ENCODE measurements around the gene HSF5.
A peak's percentile ranks its signal among the peaks of the same experiment; 100 is the strongest.

The HSF5 gene

DNA sequence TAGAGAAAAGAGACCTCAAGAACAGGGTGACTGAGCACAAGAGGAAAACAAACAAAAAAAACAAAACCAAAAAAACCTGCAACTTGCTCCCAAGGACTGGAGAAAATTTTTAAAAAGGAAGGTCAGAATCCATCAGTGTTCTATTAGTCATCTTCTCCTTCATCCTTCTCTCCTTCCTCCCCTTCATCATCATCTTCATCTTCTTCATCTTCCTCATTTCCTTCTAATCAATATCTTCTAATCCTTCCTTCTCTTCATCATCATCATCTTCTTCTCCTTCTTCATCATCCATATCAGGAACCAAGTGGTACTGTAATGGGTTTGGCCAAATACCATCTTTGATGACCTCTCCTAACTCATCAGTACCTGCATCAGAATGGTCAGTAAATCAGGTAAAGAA, 12.2 kb downstream of the HSF5 start:
- no peak for DNase-seq

- DNase-seq, result no peak
These were observed 17.9 kb downstream of the HSF5 start for GRCh38 chr17:58470356-58470755.

GRCh38 chr17:58468944-58469343, 19.3 kb downstream of the HSF5 start:
- no peak for DNase-seq

- DNase-seq, result no peak
These were observed 32.7 kb downstream of the HSF5 start for GRCh38 chr17:58455491-58455890.

DNA sequence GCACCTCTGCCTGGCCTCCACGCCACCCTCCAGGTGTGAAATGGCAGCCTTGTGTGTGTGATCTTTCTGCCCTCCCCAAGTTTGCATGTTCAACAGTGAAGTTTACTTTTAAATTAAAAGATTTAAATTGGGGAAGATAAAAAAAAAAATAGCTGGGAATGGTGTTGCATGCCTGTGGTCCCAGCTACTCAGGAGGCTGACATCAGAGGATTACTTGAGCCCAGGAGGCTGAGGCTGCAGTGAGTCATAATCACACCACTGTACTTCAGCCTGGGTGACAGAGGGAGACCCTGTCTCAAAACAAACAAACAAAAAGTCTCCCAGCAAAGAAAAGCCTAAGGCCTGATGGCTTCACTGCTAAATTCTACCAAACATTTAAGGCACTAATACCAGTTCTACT, 35.5 kb downstream of the HSF5 start:
- DNase-seq, result no peak

GRCh38 chr17:58447039-58447975, 40.9 kb downstream of the HSF5 start:
- peak; percentile 15 to 73 (median 34) for DNase-seq

GRCh38 chr17:58446086-58446485, 42.1 kb downstream of the HSF5 start:
- DNase-seq, result no peak

DNA sequence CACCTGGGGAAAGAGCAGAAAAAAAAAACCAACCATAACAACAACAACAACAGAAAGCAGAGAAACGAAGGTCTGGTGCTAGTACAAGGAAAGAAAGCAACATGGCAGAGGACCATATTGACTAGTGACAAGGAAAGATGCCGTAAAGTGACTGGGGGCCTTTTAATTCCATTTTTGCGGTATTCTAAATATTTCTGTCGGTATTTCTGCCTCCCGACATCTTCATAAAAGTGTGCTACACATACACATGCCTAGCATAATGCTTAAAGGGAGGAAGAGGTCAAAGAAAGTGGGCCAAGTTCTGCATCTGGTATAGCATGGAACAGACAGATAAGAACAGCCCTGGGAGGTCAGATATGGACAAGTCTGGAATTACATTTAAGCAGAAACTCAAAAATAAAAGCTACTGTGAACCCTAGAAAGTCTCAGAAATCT, 51.4 kb downstream of the HSF5 start:
- no peak for DNase-seq

- DNase-seq, result no peak
These were observed 52.0 kb downstream of the HSF5 start for GRCh38 chr17:58436245-58436644.

DNA sequence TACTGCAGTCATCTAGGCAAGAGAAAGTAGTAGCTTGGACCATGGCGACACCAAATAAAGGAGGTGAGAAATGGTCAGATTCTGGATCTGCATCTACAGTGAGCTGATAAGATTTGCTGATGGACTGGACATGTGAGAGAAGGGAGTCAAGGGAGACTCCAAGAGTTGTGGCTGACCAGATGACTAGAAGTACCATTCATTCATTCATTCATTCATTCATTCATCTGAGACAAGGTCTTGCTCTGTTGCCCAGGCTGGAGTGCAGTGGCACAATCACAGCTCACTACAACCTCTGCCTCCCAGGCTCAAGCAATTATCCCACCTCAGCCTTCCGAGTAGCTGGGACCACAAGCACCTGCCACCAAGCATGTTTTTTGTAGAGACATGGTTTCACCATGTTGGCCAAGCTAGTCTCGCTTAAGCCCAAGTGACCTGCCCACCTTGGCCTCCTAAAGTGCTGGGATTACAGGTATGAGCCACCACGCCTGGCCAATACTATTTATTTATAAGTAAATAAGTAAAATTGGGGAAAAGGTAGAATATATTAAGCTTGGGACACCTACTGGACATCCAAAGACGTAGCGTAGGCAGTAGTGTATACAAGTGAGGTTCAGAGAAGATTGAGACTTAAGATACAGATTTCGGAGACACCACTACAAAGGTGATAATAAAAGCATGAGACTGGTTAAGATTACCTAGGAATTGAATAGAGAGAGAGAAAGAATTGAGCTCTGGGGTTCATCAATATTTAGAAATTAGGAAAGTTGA, 55.2 kb downstream of the HSF5 start:
- DNase-seq, result no peak

- no peak for DNase-seq
These were observed 60.4 kb downstream of the HSF5 start for GRCh38 chr17:58427807-58428206.

- no peak for DNase-seq
These were observed 66.5 kb downstream of the HSF5 start for GRCh38 chr17:58421711-58422110.

- no peak for DNase-seq
These were observed 67.4 kb downstream of the HSF5 start for GRCh38 chr17:58420827-58421226.

GRCh38 chr17:58417300-58418092, 70.7 kb downstream of the HSF5 start, which contains the start of gene RNF43:
Gene RNF43 (minus strand): TSS chr17:58417534. CDS start chr17:58415577, 1,957 bp downstream.
- peak; percentile 64 to 85 (median 85) for DNase-seq

DNA sequence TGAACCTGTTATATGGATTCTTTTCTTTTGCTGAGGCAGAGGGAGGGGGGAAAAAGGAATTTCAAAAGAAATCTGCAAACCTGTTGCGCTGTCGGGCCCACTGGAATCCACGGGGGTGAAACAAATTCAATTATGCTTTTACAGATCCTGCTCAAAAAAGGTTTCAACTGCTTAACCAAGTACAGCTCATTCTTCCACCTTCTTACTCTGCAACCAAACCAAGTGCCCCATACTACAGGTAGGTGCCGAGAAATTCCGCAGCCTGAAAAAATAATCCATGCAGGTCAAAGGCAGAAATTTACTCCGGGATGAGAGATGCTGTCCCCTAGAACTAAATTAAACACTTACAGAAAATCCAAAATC, 71.3 kb downstream of the HSF5 start:
- no peak for DNase-seq

- DNase-seq, result no peak
These were observed 71.8 kb downstream of the HSF5 start for GRCh38 chr17:58416396-58416795.

GRCh38 chr17:58415371-58416055, 72.7 kb downstream of the HSF5 start:
- DNase-seq, result no peak

DNA sequence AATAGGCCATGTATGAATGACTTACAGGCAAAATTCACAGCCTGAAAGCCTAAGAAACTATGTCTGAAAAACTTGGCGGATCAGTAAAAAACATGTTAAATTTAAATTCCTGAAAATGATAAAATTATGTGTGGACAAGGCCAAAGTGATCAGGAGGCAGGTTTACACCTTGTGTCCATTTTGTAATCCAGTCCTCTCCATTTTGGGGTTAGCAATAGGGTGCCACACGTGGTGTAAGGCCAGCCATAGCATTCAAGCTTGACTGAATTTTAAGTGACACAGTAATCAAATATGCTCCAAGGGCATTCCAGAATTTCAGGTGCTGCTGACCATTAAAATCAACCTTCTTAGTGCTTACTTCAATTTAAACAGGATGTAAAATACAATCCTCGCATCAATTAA, 73.6 kb downstream of the HSF5 start:
- no peak for DNase-seq

DNA sequence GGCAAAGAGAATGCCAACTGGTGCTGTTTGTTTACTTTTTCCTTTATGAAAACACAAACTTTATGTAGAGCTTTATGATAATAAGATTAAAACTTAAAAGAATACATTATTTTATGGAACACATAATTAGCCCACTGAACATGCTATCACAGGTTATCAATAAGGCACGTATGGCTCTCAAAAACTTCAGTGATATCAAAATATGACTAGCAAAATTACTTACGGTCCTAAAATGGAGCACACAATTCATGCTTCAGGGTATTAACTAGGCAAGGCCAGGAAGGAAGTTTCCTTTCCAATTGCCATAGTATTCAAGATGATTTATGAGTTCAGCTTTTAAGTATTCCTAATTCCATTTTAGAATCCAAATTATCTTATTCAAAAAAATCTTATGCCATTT, 74.5 kb downstream of the HSF5 start:
- no peak for DNase-seq

GRCh38 chr17:58412961-58413586, 75.1 kb downstream of the HSF5 start:
- peak in 1 of 5 donors; percentile 8 for DNase-seq

GRCh38 chr17:58412064-58412703, 76.0 kb downstream of the HSF5 start:
- DNase-seq, result no peak
